Prostate gland (tissue), 2 donors: ENCODE measurements around the gene EXOSC5. TPM values are rescaled to one million over a fixed set of nuclear protein-coding genes. Genes with fewer than 3 reads are reported as not detected.
"Not testable (repeated sequence)": the region's sequence is repeated elsewhere in the genome, so short reads cannot be mapped to it uniquely, and the experiment has no call there.

Experiments used
- DNase-seq: peaks from one replicate; pipeline ENCODE4 v3.0.0-alpha.2; 2019; ENCODE audit warnings: low spot score
- H3K27ac ChIP-seq, 2 donors: fragments of 200-600 bp; sonication (generic); 2 replicates each; pipeline ENCODE4 v1.5.1; 2017 to 2019
- H3K27me3 ChIP-seq: fragments of 200-600 bp; sonication (generic); replicated peaks from 2 replicates; pipeline ENCODE4 v1.5.1; 2019; ENCODE audit not compliant: insufficient read depth
- H3K36me3 ChIP-seq, 2 donors: fragments of 200-600 bp; sonication (generic); 1 replicate in 1 of 2; 2 replicates in 1 of 2; pipeline versions ENCODE4 v1.5.1 to v1.8.1; 2017 to 2019
- H3K4me1 ChIP-seq: fragments of 200-600 bp; sonication (generic); replicated peaks from 2 replicates; pipeline ENCODE4 v1.5.1; 2019
- H3K4me3 ChIP-seq, 2 donors: fragments of 200-600 bp; sonication (generic); 2 replicates each; pipeline ENCODE4 v1.5.1; 2017 to 2019
- H3K9me3 ChIP-seq: fragments of 200-600 bp; sonication (generic); 2 replicates; pipeline ENCODE4 v1.5.1; 2017
- CTCF ChIP-seq, 4 experiments: fragments of 200-600 bp in 2 of 4; fragments of 450-650 bp in 2 of 4; sonication (generic) in 2 of 4; IDR thresholded peaks; 1 replicate in 3 of 4; 2 replicates in 1 of 4; pipeline ENCODE4 v1.5.1; 2016 to 2019; ENCODE audit warnings: antibody characterized with exemption in 4 of 4, mild to moderate bottlenecking in 2 of 4, moderate library complexity in 2 of 4
- POLR2A ChIP-seq: fragments of 450-650 bp; IDR thresholded peaks from one replicate; pipeline ENCODE4 v1.6.1; 2016; ENCODE audit warnings: antibody characterized with exemption, mild to moderate bottlenecking
- POLR2AphosphoS5 ChIP-seq: sonication (generic); formaldehyde crosslinking; IDR thresholded peaks from one replicate; pipeline ENCODE4 v1.6.1; 2017; ENCODE audit warnings: antibody characterized with exemption
- WGBS: methylation state at CpG from one replicate; pipeline ENCODE4 v1.1.5; 2018; 5-methylcytosine and 5-hydroxymethylcytosine counted together
- intact Hi-C: fragments of 100-400 bp; cut with DNase I; formaldehyde crosslinking; loops from one replicate; pipeline ENCODE4 v1.14.2; 2022
- total RNA-seq, 2 donors: library from RNA; depleted of rRNA; stranded (reverse); fragments of >200 nt; gene quantifications; one replicate each; pipeline ENCODE4 v1.1.0, GENCODE V29; 2016

EXOSC5 gene
- total RNA-seq, 2 donors from 2014 or later, result 29.6 to 34.0 TPM

GRCh38 chr19:41435936-41436673 lies 38.9 kb upstream of the EXOSC5 start:
- TF ChIP-seq POLR2AphosphoS5 (no peak), CTCF (IDR thresholded peaks at IDR 0.05) (no peak), POLR2A (no peak)
- no peak overlapping the region for H3K4me3 ChIP-seq
- DNase-seq, result no peak
- no peaks in the 10 kb centered on the region for H3K27me3 ChIP-seq
- H3K36me3 ChIP-seq, result no peaks in the 10 kb centered on the region
- intact Hi-C loops, result no loop called here
- no peak overlapping the region for H3K27ac ChIP-seq
- H3K9me3 ChIP-seq, result no peaks in the 10 kb centered on the region
- WGBS, result 96% methylated on average over 19 of the region's 19 CpGs
- H3K4me1 ChIP-seq, result no peaks in the 10 kb centered on the region

GRCh38 chr19:41435376-41435775 lies 38.2 kb upstream of the EXOSC5 start:
- H3K27me3 ChIP-seq, intact Hi-C loops, H3K4me3 ChIP-seq, H3K27ac ChIP-seq, H3K9me3 ChIP-seq, H3K4me1 ChIP-seq, H3K36me3 ChIP-seq, DNase-seq: not testable (repeated sequence)
- 96% methylated on average over 11 of the region's 11 CpGs for WGBS

GRCh38 chr19:41434450-41434849 lies 37.3 kb upstream of the EXOSC5 start:
- H3K27me3 ChIP-seq, result no peaks in the 10 kb centered on the region
- no peak for DNase-seq
- no peaks in the 10 kb centered on the region for H3K36me3 ChIP-seq
- no peak overlapping the region for H3K27ac ChIP-seq
- H3K9me3 ChIP-seq, result no peaks in the 10 kb centered on the region
- TF ChIP-seq POLR2AphosphoS5 (no peak), POLR2A (no peak), CTCF (IDR thresholded peaks at IDR 0.05) (no peak)
- intact Hi-C loops, result no loop called here
- WGBS, result 78% methylated on average over 5 of the region's 5 CpGs
- H3K4me3 ChIP-seq, result no peak overlapping the region
- no peaks in the 10 kb centered on the region for H3K4me1 ChIP-seq

- H3K27ac ChIP-seq, result no peak overlapping the region
- intact Hi-C loops, result no loop called here
- peaks cover 2% of the 10 kb centered on the region for H3K4me1 ChIP-seq
- TF ChIP-seq CTCF (IDR thresholded peaks at IDR 0.05) (no peak), POLR2A (no peak), POLR2AphosphoS5 (no peak)
- WGBS, result 83% methylated on average over 18 of the region's 18 CpGs
- DNase-seq, result no peak
- H3K9me3 ChIP-seq, result no peaks in the 10 kb centered on the region
- no peaks in the 10 kb centered on the region for H3K36me3 ChIP-seq
- H3K27me3 ChIP-seq, result no peaks in the 10 kb centered on the region
- H3K4me3 ChIP-seq, result no peak overlapping the region
Observed at GRCh38 chr19:41433171-41433570, 36.0 kb upstream of the EXOSC5 start.

GRCh38 chr19:41431426-41432386 lies 34.5 kb upstream of the EXOSC5 start:
- WGBS, result 73% methylated on average over 23 of the region's 23 CpGs
- H3K27me3 ChIP-seq, result no peaks in the 10 kb centered on the region
- no peak overlapping the region for H3K4me3 ChIP-seq
- H3K27ac ChIP-seq, result no peak overlapping the region
- peaks cover 4% of the 10 kb centered on the region for H3K4me1 ChIP-seq
- TF ChIP-seq CTCF (IDR thresholded peaks at IDR 0.05) (peak in 1 of 4 experiments; percentile 39), POLR2AphosphoS5 (no peak), POLR2A (no peak)
- no peaks in the 10 kb centered on the region for H3K9me3 ChIP-seq
- H3K36me3 ChIP-seq, result no peaks in the 10 kb centered on the region
- no peak for DNase-seq
- intact Hi-C loops, result no loop called here
